Vagina (tissue), 2 donors: Measurements from ENCODE around the gene GRIN2A. TPM values are rescaled to one million over a fixed set of nuclear protein-coding genes. Genes with fewer than 3 reads are reported as not detected.

Experiments used
- DNase-seq, 2 donors: peaks; one replicate each; pipeline ENCODE4 v3.0.0-alpha.2; 2017; ENCODE audit errors: extremely low spot score in 2 of 2
- H3K27ac ChIP-seq: fragments of 200-600 bp; sonication (generic); one replicate; pipeline ENCODE4 v1.5.1; 2019
- H3K27me3 ChIP-seq: fragments of 200-600 bp; sonication (generic); one replicate; pipeline ENCODE4 v1.5.1; 2019
- H3K36me3 ChIP-seq, 2 donors: fragments of 200-600 bp; sonication (generic); one replicate each; pipeline ENCODE4 v1.5.1; 2017 to 2019
- H3K4me1 ChIP-seq: fragments of 200-600 bp; sonication (generic); one replicate; pipeline ENCODE4 v1.5.1; 2019
- H3K4me3 ChIP-seq, 2 donors: fragments of 200-600 bp; sonication (generic); 1 replicate in 1 of 2; 2 replicates in 1 of 2; pipeline ENCODE4 v1.5.1; 2016 to 2019
- H3K9me3 ChIP-seq: fragments of 200-600 bp; sonication (generic); one replicate; pipeline ENCODE4 v1.5.1; 2019
- CTCF ChIP-seq, 3 experiments: fragments of 450-650 bp in 2 of 3; fragments of 200-600 bp in 1 of 3; sonication (generic) in 1 of 3; IDR thresholded peaks; one replicate each; pipeline ENCODE4 v1.5.1; 2017 to 2019; ENCODE audit warnings: antibody characterized with exemption in 3 of 3, mild to moderate bottlenecking in 2 of 3, moderate library complexity in 2 of 3
- POLR2A ChIP-seq, 2 donors: fragments of 450-650 bp; IDR thresholded peaks; one replicate each; pipeline ENCODE4 v1.6.1; 2017; ENCODE audit warnings: antibody characterized with exemption in 2 of 2, mild to moderate bottlenecking in 2 of 2, moderate library complexity in 2 of 2
- POLR2AphosphoS5 ChIP-seq, 2 donors: sonication (generic); formaldehyde crosslinking; IDR thresholded peaks; one replicate each; pipeline ENCODE4 v1.9.0; 2017; ENCODE audit warnings: antibody characterized with exemption in 2 of 2, mild to moderate bottlenecking in 2 of 2, low read depth in 1 of 2; ENCODE audit not compliant: insufficient read depth in 1 of 2
- intact Hi-C: fragments of 100-400 bp; cut with DNase I; formaldehyde crosslinking; loops from one replicate; pipeline ENCODE4 v1.15.1; 2023
- total RNA-seq: library from RNA; depleted of rRNA; stranded (reverse); fragments of >200 nt; gene quantifications from one replicate; pipeline ENCODE4 v1.2.3, GENCODE V29; 2016

The GRIN2A gene
- total RNA-seq, 1 donor from 2014 or later: 1.5 TPM

- no peak for DNase-seq
Measured at GRCh38 chr16:10065019-10065418, 117.2 kb downstream of the GRIN2A start.

GRCh38 chr16:10048850-10049249 lies 133.4 kb downstream of the GRIN2A start:
- no peaks in the 10 kb centered on the region for H3K27me3 ChIP-seq
- intact Hi-C loops: no loop called here
- H3K27ac ChIP-seq: no peak overlapping the region
- no peaks in the 10 kb centered on the region for H3K4me1 ChIP-seq
- H3K36me3 ChIP-seq: no peaks in the 10 kb centered on the region
- no peak for TF ChIP-seq CTCF (IDR thresholded peaks at IDR 0.05)
- TF ChIP-seq POLR2AphosphoS5 (IDR thresholded peaks at IDR 0.05; ENCODE audit: insufficient read depth in 1 of 2, low read depth in 1 of 2): no peak
- TF ChIP-seq POLR2A (IDR thresholded peaks at IDR 0.05): no peak
- H3K9me3 ChIP-seq: no peaks in the 10 kb centered on the region
- H3K4me3 ChIP-seq: no peak overlapping the region
- no peak for DNase-seq

More at GRCh38 chr16:10065019-10065418, 117.2 kb downstream of the GRIN2A start:
- Histone ChIP-seq H3K27ac (no peak overlapping the region), H3K27me3 (no peaks in the 10 kb centered on the region), H3K4me3 (no peak overlapping the region), H3K36me3 (no peaks in the 10 kb centered on the region), H3K4me1 (no peaks in the 10 kb centered on the region), H3K9me3 (no peaks in the 10 kb centered on the region)
- TF ChIP-seq POLR2AphosphoS5 (IDR thresholded peaks at IDR 0.05; ENCODE audit: insufficient read depth in 1 of 2, low read depth in 1 of 2) (no peak), CTCF (IDR thresholded peaks at IDR 0.05) (no peak), POLR2A (IDR thresholded peaks at IDR 0.05) (no peak)
- intact Hi-C loops: no loop called here

DNA sequence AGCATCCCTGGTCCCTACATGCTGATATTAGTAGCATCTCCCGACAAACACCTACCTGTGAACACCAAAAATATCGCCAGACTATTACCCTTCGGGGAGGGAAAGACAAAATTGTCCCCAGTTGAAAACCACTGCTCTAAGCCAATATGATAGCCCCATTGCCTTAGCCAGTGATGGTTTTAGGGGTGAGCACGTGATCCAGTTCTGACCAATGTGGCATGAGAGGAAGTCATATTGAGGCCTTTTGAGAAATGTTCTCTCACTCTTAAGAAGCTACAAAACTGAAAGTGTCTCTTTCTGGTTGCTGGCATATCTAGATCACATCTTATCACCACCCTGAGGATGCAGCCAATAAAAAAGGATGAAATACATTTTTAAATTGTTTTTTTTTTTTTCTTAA lies 136.3 kb downstream of the GRIN2A start:
- Histone ChIP-seq H3K9me3 (no peaks in the 10 kb centered on the region), H3K36me3 (no peaks in the 10 kb centered on the region), H3K4me1 (no peaks in the 10 kb centered on the region), H3K4me3 (no peak overlapping the region), H3K27ac (no peak overlapping the region), H3K27me3 (no peaks in the 10 kb centered on the region)
- TF ChIP-seq POLR2AphosphoS5 (IDR thresholded peaks at IDR 0.05; ENCODE audit: insufficient read depth in 1 of 2, low read depth in 1 of 2) (no peak), CTCF (IDR thresholded peaks at IDR 0.05) (no peak), POLR2A (IDR thresholded peaks at IDR 0.05) (no peak)
- intact Hi-C loops: no loop called here
- no peak for DNase-seq

DNA sequence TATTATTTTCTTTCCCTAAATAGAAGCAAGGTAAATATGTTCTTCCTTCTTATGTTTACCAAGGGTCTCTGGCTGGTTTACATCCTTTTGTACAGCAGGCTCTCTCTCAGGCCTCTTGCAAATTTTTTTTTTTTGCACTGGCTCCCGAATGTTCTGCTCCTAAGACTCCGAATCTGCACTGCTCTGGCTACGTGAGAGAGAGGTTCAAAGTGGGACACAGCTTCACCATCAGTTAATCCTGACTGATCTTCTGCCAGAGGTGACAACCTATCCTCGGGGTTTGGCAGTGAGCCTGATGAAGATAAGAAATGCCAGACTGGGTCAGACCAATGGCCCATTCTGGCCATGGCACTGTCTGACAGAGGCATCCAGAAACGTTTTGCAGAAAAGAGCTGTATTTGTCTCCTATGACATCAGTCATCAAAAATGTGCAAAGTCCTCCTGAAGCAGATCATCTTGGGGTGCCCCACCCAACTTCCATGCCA lies 136.9 kb downstream of the GRIN2A start:
- H3K4me1 ChIP-seq: no peaks in the 10 kb centered on the region
- no peak overlapping the region for H3K4me3 ChIP-seq
- intact Hi-C loops: no loop called here
- no peak overlapping the region for H3K27ac ChIP-seq
- no peaks in the 10 kb centered on the region for H3K9me3 ChIP-seq
- DNase-seq: no peak
- TF ChIP-seq CTCF (IDR thresholded peaks at IDR 0.05): no peak
- no peak for TF ChIP-seq POLR2A (IDR thresholded peaks at IDR 0.05)
- no peak for TF ChIP-seq POLR2AphosphoS5 (IDR thresholded peaks at IDR 0.05; ENCODE audit: insufficient read depth in 1 of 2, low read depth in 1 of 2)
- no peaks in the 10 kb centered on the region for H3K27me3 ChIP-seq
- no peaks in the 10 kb centered on the region for H3K36me3 ChIP-seq

DNA sequence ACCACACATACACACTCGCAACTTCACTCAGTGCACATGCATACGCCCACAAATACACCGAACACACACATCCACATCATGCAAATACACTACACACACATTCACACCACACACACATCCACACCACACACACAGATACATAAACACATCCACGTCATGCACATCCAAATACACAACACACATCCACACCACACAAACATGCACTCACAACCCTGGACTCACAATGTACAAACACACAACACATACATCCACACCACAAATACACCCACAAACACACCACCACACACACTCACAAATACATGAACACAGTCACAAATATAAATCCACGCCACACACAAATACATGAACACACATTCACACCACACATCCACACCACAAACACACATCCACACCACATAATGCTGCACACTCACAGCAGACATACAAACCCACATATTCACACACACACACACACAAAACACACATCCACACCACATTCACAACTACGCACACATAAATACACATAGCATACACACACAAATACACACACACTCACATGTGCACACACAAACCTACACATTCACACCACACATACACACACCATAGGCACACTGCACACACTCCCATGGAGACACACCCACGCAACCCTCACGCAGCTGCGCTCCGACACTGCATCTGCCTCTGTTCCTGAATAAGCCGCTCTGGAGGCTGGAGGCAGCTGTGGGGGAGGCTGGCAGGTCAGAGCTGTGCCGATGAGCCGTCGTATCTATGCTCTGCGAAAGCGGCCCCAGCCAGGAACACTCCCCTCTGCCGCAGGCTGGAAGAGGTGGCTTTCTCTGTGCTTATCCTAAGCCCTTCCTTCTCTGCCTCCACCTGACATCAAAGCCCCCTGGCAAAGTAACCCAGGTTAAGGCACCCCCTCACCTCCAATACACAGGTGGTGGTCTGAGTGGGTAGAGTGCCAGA lies 141.8 kb downstream of the GRIN2A start:
- H3K27me3 ChIP-seq: no peaks in the 10 kb centered on the region
- no peak for TF ChIP-seq POLR2A (IDR thresholded peaks at IDR 0.05)
- no peak for TF ChIP-seq POLR2AphosphoS5 (IDR thresholded peaks at IDR 0.05; ENCODE audit: insufficient read depth in 1 of 2, low read depth in 1 of 2)
- no peak for TF ChIP-seq CTCF (IDR thresholded peaks at IDR 0.05)
- no peak overlapping the region for H3K4me3 ChIP-seq
- no peaks in the 10 kb centered on the region for H3K4me1 ChIP-seq
- no peaks in the 10 kb centered on the region for H3K36me3 ChIP-seq
- no peak for DNase-seq
- no peaks in the 10 kb centered on the region for H3K9me3 ChIP-seq
- no peak overlapping the region for H3K27ac ChIP-seq
- intact Hi-C loops: no loop called here
